GM21723 (cell line): ENCODE measurements around the gene NKAPL.

Experiments used
- ATAC-seq: cut with Tn5 transposase; IDR thresholded peaks from one replicate; pipeline ENCODE4 v1.9.1; 2021; ENCODE audit warnings: mild to moderate bottlenecking, moderate library complexity; ENCODE audit not compliant: unreplicated experiment

The NKAPL gene

DNA sequence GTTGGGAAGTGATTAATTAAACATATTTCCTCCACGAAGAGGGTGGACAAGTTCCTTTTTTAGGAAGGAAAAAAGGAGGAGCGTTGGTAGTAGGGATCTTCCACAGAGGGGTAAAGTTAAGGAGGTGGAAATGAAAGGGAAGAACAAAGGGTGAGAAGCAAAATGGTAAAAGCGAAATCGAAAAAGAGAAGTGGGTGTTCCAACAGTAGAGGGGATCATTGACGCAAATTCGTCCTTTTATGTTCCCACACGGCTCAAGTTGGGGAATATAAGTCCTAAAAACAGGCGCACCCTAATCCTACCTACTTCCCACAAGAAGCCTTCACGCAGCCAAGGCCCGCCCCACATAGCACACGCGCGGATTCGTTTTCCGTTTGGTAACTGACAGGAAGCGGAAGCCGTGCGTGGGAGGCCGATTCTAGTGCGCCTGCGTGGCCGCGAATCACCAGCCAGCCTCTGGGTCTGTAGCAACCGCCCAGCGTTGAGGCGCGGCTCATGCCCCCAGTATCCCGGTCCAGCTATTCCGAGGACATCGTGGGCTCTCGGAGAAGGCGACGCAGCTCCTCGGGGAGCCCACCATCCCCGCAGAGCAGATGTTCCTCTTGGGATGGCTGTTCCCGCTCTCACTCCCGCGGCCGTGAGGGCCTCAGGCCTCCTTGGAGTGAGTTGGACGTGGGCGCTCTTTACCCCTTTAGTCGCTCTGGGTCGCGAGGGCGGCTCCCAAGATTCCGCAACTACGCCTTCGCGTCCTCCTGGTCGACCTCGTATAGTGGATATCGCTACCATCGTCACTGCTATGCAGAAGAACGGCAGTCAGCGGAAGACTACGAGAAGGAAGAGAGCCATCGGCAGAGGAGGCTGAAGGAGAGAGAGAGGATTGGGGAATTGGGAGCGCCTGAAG lies at the start of gene NKAPL:
NKAPL (plus strand) TSS at position 421 of the 901 bp plus-strand sequence; CDS start at position 496, 75 bp downstream.
- ATAC-seq, result no peak

DNA sequence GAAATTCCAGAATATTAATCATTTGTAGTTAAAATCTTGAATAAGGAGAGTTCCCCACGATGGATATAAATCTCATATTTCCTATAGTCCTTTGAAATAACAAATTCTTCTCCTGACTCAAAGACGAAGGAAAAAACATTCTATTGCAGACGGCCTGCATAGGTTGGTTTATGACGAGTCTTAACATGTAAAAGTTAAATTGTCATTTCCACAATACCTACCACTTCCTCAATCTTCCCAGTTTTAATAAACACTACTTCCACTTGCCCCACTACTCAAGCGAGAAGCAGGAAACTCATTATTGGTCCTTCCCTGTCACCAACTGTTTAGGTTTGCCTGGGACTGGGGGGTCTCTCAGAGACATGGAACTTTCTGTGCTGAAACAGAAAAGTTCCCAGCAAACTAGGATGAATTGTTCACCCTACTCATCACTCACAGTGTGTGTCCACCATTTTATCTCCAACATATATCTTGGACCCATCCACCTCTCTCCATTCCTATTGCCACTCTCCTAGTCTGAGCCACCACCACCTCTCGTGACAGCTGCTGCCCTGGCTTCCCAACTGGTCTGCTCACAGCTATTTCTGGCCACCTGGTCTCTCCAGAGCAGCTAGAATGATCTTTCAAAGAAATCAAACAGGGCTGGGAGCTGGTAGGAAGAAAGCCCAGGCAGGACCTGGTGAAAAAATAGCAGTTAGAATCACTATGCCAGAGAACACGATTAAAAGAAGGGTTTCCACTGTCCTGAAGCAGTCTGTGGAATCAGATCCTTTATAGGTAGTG lies 49.2 kb upstream of the NKAPL start:
- no peak for ATAC-seq

DNA sequence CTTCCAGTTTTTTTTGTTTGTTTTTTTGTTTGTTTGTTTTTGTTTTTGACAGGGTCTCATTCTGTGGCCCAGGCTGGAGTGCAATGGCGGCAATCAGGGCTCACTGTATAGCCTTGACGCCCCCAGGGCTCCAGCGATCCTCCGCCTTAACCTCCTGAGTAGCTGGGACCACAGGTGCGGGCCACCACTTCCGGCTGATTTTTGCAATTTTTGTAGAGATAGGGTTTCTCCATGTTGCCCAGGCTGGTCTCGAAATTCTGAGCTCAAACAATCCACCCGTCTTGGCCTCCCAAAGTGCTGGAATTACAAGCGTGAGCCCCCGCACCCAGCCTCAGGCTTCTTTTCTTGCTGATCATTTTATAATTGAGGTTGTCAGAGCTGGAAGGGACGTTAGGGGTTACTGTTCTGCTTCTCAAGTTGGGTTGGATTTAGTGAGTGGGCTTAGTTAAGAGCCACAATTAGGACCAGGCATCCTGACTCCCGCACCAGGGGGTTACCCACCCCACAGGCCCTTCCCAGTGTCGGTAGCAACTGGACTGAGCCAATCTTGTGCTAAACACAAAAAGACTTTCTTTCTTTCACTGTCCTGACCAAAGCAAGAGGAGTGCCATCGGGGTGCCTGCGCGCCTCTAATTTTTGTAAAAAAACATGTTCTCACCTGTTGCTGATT lies 47.1 kb upstream of the NKAPL start:
- ATAC-seq, result peak; percentile 33

DNA sequence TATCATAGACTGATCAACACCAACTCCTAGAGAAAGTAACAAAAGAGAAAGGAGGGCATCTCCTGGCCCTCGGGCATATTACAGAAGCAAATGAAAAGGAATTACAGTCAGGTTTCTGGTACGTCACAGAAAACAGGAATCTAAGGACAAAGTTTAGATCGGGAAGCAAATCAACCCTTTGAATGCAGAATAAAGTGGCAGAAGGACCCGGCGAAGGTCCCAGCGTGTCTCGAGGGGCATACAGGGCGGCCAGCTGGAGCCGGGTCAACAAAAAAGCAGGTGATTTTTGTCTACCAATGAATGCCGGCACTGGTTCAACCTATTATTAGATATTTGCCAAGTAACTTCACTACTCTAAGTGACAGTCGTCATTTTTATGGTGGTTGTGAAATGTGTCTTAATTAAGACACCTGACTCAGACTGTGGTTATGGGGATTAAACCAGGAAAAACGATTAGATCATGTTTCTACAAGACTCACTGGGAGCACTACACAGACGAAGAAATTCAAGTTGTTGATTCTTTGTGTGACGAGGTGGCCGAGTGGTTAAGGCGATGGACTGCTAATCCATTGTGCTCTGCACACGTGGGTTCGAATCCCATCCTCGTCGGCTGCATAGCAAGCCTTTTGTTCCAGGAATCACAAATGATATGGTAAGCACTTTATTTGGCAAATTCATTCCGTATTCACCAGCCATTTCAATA lies 46.4 kb upstream of the NKAPL start:
- ATAC-seq, result peak; percentile 55

DNA sequence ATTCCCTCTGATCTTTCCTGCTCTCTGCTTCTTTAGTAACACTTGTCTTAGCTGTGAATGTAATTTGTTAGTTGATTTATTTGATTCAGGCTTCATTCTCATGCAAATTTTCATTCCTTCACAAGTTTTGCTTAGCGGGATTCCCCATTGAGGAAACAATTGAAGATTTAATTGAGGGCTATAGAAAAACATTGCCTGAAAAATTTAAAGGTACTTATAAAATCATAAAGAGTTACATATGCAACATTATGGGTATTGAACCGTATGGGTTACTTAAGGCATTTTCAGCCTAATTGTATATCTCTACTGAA lies 45.9 kb upstream of the NKAPL start:
- no peak for ATAC-seq

DNA sequence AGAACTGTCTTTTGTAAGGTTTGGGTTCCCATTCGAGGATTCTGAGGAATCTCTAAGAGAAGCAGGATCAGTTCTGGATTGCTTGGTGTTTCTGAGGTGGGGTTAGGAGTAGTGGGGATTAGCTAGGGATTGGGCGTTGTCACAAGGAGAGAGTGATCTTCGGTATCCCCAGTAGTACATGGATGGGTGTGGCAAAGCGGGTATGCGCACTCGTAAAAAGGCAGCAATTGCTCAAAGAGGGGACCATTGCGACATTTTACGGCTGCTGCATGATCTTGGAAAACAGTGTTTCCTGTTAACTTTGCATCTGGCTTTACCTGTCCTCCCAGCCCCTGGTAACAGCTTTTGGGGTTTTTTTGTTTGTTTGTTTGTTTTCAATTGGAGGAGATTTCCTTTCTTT lies 43.7 kb upstream of the NKAPL start:
- ATAC-seq, result no peak

- no peak for ATAC-seq
These were observed 41.2 kb upstream of the NKAPL start for GRCh38 chr6:28217890-28218289.

- peak; percentile 72 for ATAC-seq
These were observed 40.5 kb upstream of the NKAPL start for GRCh38 chr6:28218312-28219248.

DNA sequence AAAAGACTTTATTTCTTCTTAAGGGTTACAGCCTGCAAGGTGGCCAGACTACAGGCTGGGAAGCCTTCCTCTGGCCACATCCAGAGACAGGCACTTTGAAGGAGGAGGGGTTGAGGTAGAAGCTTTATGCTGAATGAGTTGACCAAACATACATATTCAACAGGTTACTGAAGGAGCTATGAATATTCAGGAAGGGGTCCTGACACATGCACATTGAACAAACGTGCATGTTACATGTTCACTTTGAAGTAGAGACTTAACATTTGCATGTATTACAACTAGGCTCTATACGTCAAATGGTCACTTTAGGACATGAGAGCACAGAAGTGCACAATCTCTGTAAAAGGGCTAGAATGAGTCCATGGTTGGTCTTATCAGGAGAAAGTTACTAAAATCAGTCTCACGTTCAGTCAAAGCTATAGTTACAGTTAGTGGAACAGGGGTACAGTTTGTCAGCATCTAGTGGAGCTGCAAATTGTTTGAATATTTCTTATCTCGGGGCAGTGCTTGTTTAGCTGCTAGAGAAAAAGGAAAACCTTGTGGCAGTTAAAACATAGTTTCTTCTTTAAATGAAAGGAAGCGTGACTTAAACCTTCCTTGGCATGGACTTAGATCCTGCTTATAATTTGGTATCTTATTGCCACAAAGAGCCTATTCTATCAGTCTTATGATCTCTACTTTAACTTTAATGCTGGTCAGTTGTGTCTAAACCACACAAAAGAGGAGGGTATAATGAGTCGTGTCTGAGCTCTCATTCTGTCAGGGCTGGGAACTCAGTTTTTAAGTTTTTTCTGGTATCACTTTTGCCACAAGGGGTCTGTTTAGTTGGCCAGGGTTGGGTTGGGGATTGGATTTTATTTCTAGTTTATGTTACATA lies 38.6 kb upstream of the NKAPL start:
- no peak for ATAC-seq

DNA sequence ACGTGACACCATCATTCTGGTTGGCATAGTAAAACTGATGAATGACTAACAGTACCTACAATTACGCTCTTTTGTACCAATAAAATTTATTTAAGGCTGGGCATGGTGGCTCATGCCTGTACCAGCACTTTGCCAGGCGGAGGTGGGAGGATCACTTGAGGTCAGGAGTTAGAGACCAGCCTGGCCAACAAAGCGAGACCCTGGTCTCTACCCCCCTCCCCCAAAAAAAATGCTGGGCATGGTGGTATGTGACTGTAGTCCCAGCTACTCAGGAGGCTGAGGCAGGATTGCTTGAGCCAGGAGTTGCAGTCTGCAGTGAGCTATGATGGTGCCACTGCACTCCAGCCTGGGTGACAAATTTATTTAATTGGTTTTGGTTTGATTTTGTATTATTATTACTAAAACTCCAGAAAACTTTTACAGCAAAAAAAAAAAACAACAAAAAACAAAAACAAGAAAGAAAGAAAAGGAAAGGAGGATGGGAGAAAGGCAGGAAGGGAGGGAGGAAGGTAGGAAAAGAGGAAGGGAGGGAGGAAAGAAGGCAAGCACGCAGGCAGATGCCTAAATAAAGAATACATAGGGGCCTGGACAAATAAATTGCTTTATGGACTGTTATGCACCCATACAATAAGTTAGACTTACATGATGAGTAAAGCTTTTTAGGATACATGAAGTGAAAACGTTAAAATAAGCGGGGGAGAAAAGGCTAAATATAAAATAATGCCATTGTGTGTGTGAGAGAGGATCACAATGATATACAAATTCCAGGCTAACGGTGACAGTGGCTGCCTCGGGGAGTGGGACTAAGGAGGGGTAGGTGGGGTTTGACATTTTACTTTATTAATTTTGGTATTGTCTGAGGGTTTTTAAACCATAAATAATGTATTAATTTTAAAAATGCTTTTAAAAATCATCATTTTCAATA lies 34.7 kb upstream of the NKAPL start:
- no peak for ATAC-seq

DNA sequence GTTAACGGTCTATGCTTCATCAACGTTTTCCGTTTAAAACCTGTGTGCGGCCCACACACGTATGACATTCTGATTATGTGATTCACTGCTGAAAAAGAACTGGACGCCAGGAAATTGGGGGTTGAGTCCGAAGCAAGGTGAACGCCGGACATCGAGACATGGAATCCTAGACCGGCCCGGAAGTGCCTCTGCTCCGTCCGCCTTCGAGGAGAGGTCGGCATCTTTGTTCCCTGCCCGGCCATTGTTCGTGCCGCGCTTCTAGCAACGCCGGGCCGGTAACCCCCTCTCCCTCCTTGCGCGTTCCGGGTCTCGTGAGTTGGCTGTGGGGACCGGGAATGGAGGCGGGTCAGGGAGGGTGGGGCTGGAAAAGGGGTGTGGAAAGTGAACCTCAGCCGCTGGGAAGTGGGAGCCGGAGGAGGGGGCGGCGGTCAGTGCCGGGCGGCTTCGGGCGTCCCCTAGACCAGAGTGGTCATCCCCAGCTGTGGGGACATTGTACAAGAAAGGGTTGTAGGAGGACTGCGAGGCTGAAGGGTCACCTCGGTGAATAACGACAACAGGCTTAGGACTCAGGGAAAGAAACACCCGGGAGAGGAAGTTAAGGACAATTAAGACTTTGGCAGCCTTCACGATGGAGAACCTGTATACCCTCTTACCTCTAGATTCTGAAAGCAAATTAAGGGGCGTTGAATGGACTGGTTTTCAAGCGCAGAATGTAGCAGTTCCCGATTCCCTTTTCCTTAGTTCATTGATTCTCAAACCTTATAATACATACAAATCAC lies 33.9 kb upstream of the NKAPL start, which contains the start of gene ZSCAN9:
ZSCAN9 (plus strand) TSS at position 220 of the 779 bp plus-strand sequence. CDS start 1,810 bp downstream, outside the sequence.
- peak; percentile 82 for ATAC-seq

DNA sequence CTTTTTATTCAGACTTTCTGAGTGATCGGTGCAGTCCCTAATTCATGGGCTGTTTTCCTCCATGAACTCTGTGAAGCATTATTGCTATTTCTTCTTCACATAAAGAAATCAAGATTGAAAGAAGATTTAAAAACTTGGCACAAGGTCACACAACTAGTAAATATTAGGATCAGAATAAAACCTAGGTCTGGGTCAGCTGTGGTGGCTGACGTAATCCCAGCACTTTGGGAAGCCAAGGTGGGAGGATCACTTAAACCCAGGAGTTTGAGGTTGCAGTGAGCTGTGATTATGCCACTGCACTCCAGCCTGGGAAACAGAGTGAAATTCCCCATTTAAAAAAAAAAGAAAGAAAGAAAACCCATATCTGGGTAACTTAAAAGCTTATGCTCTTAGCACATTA lies 32.6 kb upstream of the NKAPL start:
- ATAC-seq, result no peak

DNA sequence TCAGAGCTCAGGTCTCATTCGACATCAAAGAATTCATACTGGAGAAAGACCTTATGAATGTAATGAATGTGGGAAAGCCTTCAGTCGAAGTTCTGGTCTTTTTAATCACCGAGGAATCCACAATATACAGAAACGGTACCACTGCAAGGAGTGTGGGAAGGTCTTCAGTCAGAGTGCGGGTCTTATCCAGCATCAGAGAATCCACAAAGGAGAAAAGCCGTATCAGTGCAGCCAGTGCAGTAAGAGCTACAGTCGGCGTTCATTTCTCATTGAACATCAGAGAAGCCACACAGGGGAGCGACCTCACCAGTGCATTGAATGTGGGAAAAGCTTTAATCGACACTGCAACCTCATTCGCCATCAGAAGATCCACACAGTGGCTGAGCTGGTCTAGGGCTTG lies 26.3 kb upstream of the NKAPL start:
- no peak for ATAC-seq

GRCh38 chr6:28235912-28236452 lies 23.1 kb upstream of the NKAPL start:
- no peak for ATAC-seq

DNA sequence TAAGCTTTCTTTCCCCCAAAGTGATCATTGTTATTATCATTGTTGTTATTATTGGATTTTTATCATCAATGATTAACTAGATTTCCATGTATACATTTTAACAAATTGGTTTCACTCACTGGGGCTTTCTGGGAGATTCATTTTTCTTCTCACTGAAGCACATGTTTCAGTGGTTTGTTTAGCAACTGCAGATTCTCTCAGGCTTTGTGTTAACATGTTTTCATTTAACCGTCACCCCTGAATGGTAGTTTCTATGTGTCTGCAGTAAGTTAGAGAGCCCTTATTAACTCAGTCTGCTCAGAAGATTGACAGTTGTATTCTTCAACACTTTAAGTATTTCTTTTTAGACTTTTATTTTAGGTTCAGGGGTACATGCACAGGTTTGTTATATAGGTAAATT lies 19.5 kb upstream of the NKAPL start:
- ATAC-seq, result no peak

- no peak for ATAC-seq
These were observed 18.6 kb upstream of the NKAPL start for GRCh38 chr6:28240471-28240870.

DNA sequence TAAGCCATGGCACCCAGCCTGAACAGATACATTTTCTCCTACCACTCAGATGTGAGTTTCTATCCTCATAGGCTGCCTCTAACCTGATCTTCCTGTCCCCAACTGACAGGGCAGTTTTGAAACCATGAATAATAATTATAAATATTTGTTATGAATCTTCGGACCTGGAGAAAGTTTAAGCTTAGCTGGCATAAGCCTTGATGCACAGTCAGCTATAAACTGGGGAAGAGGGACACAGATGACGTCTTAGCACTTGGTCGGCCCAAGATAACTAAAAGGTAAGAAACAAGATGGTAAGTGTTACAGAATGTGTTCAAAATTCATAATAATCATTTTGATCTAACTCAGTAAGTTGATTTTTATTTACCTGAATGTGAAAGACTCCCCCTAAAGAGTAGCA lies 15.2 kb upstream of the NKAPL start:
- no peak for ATAC-seq
